Testis (tissue), 3 donors: ENCODE data around the gene WBP11. TPM values are rescaled to one million over a fixed set of nuclear protein-coding genes. Genes with fewer than 3 reads are reported as not detected.
"Not testable (repeated sequence)": the region's sequence is repeated elsewhere in the genome, so short reads cannot be mapped to it uniquely, and the experiment has no call there.

ENCODE experiments used
- DNase-seq: peaks from one replicate; pipeline ENCODE4 v3.0.0-alpha.2; 2019
- H3K27ac ChIP-seq, 2 donors: fragments of 200-600 bp; sonication (generic); one replicate each; pipeline ENCODE4 v1.5.1; 2019
- H3K27me3 ChIP-seq: fragments of 200-600 bp; sonication (generic); one replicate; pipeline ENCODE4 v1.5.1; 2019
- H3K36me3 ChIP-seq: fragments of 200-600 bp; sonication (generic); one replicate; pipeline ENCODE4 v1.5.1; 2017; ENCODE audit warnings: low read depth; ENCODE audit errors: missing control alignments
- H3K4me1 ChIP-seq: fragments of 200-600 bp; sonication (generic); one replicate; pipeline ENCODE4 v1.5.1; 2019
- H3K4me3 ChIP-seq, 2 donors: fragments of 200-600 bp; sonication (generic); one replicate each; pipeline ENCODE4 v1.5.1; 2017 to 2019
- H3K9me3 ChIP-seq: fragments of 200-600 bp; sonication (generic); one replicate; pipeline ENCODE4 v1.5.1; 2017
- CTCF ChIP-seq, 3 experiments: fragments of 450-650 bp in 2 of 3; fragments of 200-600 bp in 1 of 3; sonication (generic) in 1 of 3; IDR thresholded peaks; one replicate each; pipeline ENCODE4 v1.5.1; 2016 to 2019; ENCODE audit warnings: antibody characterized with exemption in 3 of 3, mild to moderate bottlenecking in 2 of 3, moderate library complexity in 1 of 3
- POLR2A ChIP-seq: fragments of 450-650 bp; IDR thresholded peaks from one replicate; pipeline ENCODE4 v1.6.1; 2017; ENCODE audit warnings: antibody characterized with exemption, mild to moderate bottlenecking, moderate library complexity
- WGBS, 2 donors: methylation state at CpG; one replicate each; pipeline ENCODE4 v1.1.5; 2018; 5-methylcytosine and 5-hydroxymethylcytosine counted together
- intact Hi-C: fragments of 100-400 bp; cut with DNase I; formaldehyde crosslinking; loops from one replicate; pipeline ENCODE4 v1.15.1; 2023; ENCODE audit warnings: low total_unique reads
- polyA plus RNA-seq: library from polyadenylated mRNA; stranded (reverse); fragments of 350-450 nt; fragmentation: Illumina TruSeq; extraction: RNeasy Lipid Tissue Mini Kit (QIAGEN cat#74804); gene quantifications from one replicate; pipeline ENCODE4 v1.2.3, GENCODE V29; 2014; ENCODE audit warnings: low read depth, low replicate concordance; ENCODE audit not compliant: insufficient read depth
- total RNA-seq, 2 donors: library from RNA; depleted of rRNA; stranded (reverse); fragments of >200 nt; gene quantifications; one replicate each; pipeline ENCODE4 v1.2.3, GENCODE V29; 2016

Gene WBP11
- total and polyA plus RNA-seq, 3 donors from 2014 or later = 37.8 to 117 (median 41.7) TPM

GRCh38 chr12:14765398-14765797, 37.9 kb downstream of the WBP11 start:
- no peaks in the 10 kb centered on the region for H3K9me3 ChIP-seq
- no peak for TF ChIP-seq POLR2A
- TF ChIP-seq CTCF (IDR thresholded peaks at IDR 0.05) = no peak
- no peak overlapping the region for H3K27ac ChIP-seq
- intact Hi-C loops = no loop called here
- H3K36me3 ChIP-seq = no peaks in the 10 kb centered on the region
- 94 to 95% methylated on average over 2 of the region's 2 CpGs for WGBS, 2 donors
- no peaks in the 10 kb centered on the region for H3K4me1 ChIP-seq
- no peak overlapping the region for H3K4me3 ChIP-seq
- H3K27me3 ChIP-seq = no peaks in the 10 kb centered on the region
- DNase-seq = no peak

- H3K4me3 ChIP-seq, H3K36me3 ChIP-seq, H3K27me3 ChIP-seq, intact Hi-C loops, H3K9me3 ChIP-seq, DNase-seq, H3K4me1 ChIP-seq, H3K27ac ChIP-seq: not testable (repeated sequence)
- 60 to 76% methylated on average over 6 of the region's 6 CpGs for WGBS, 2 donors
These were observed 43.5 kb downstream of the WBP11 start for GRCh38 chr12:14759711-14760280.

- peak; percentile 63 for DNase-seq
- no peaks in the 10 kb centered on the region for H3K27me3 ChIP-seq
- no peaks in the 10 kb centered on the region for H3K9me3 ChIP-seq
- H3K4me3 ChIP-seq = peak overlapping the region in 1 of 2 donors; percentile 12
- 9 to 16% methylated on average over 17 of the region's 17 CpGs for WGBS, 2 donors
- H3K36me3 ChIP-seq = no peaks in the 10 kb centered on the region
- TF ChIP-seq CTCF (IDR thresholded peaks at IDR 0.05) = peak in 2 of 3 experiments; percentile 47 to 57
- no peak for TF ChIP-seq POLR2A
- H3K27ac ChIP-seq = no peak overlapping the region
- intact Hi-C loops = no loop called here
- H3K4me1 ChIP-seq = peaks cover 6% of the 10 kb centered on the region
These were observed 46.7 kb downstream of the WBP11 start for GRCh38 chr12:14756334-14757143.

GRCh38 chr12:14751986-14752385, 51.3 kb downstream of the WBP11 start:
- Histone ChIP-seq H3K4me3 (no peak overlapping the region), H3K4me1 (peaks cover 6% of the 10 kb centered on the region), H3K27me3 (no peaks in the 10 kb centered on the region), H3K27ac (no peak overlapping the region), H3K36me3 (no peaks in the 10 kb centered on the region), H3K9me3 (no peaks in the 10 kb centered on the region)
- intact Hi-C loops = no loop called here
- no peak for DNase-seq
- TF ChIP-seq CTCF (IDR thresholded peaks at IDR 0.05) (no peak), POLR2A (no peak)

- H3K27me3 ChIP-seq = no peaks in the 10 kb centered on the region
- no peak overlapping the region for H3K27ac ChIP-seq
- no peaks in the 10 kb centered on the region for H3K36me3 ChIP-seq
- WGBS, 2 donors = 93 to 95% methylated on average over 1 of the region's 1 CpG
- no peak for DNase-seq
- TF ChIP-seq POLR2A (no peak), CTCF (IDR thresholded peaks at IDR 0.05) (no peak)
- H3K9me3 ChIP-seq = no peaks in the 10 kb centered on the region
- intact Hi-C loops = no loop called here
- no peaks in the 10 kb centered on the region for H3K4me1 ChIP-seq
- no peak overlapping the region for H3K4me3 ChIP-seq
These were observed 60.2 kb downstream of the WBP11 start for GRCh38 chr12:14743061-14743460.
